Breast epithelium (tissue), 3 donors: ENCODE measurements around the gene SETDB2.

ENCODE experiments used
- CTCF ChIP-seq, 3 donors: fragments of 450-650 bp; IDR thresholded peaks; one replicate each; pipeline ENCODE4 v1.5.1; 2016 to 2017; ENCODE audit warnings: antibody characterized with exemption in 3 of 3, mild to moderate bottlenecking in 3 of 3, moderate library complexity in 3 of 3
- POLR2A ChIP-seq: fragments of 450-650 bp; IDR thresholded peaks from one replicate; pipeline ENCODE4 v1.6.1; 2016; ENCODE audit warnings: antibody characterized with exemption, mild to moderate bottlenecking, moderate library complexity

- TF ChIP-seq POLR2A (no peak), CTCF (IDR thresholded peaks at IDR 0.05) (no peak)
Measured at GRCh38 chr13:49539313-49539712, 95.2 kb downstream of the SETDB2 start.
